DMS 273 treated with DMSO at 0.1 percent for 48 hours (cell line): Measurements from ENCODE around the gene ZDHHC19.
"Not testable (repeated sequence)": the region's sequence is repeated elsewhere in the genome, so short reads cannot be mapped to it uniquely, and the experiment has no call there.

Experiments
- DNase-seq: peaks from one replicate; lab custom pipeline; 2025; lab: John Stamatoyannopoulos, UW

The ZDHHC19 gene, protein sequence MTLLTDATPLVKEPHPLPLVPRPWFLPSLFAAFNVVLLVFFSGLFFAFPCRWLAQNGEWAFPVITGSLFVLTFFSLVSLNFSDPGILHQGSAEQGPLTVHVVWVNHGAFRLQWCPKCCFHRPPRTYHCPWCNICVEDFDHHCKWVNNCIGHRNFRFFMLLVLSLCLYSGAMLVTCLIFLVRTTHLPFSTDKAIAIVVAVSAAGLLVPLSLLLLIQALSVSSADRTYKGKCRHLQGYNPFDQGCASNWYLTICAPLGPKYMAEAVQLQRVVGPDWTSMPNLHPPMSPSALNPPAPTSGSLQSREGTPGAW

DNA sequence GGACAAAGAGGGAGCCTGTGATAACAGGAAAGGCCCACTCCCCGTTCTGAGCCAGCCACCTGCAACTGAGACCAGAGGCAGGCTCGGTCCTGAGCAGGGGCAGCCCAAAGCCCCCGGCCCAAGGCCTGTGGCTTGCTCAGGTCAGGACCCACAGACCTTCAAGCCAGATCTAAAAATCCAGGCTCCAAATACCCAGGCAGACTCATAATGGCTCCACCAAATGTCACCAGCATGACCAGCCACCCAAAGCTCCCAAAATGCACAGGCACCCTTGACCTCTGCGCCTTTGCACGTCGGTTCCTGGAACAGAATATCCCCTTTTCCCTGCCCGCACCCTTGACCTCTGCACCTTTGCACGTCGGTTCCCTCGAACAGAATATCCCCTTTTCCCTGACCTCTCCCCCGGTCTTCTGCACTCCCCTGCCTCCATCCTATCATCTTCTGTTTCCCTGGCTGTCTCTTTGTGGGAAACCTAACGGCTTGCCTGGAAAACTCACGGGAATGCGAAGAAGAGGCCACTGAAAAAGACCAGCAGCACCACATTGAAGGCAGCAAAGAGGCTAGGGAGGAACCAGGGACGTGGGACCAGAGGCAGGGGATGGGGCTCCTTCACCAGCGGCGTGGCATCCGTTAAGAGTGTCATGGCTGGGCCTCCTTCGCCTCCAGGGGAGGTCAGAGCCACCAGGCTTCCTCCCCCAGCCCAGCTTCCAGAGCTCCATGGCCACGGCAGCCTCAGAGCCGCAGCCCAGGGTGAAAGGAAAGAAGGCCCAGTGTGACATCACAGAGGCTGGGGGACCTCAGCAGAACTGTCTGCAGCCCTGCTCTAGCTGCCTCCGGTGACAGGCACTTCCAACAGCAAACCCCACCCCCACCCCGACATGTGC, at the start of gene ZDHHC19:
Gene ZDHHC19, minus strand, starts transcription at position 728 of the 884 bp plus-strand sequence. Its CDS starts 85 bp downstream, at position 643.
- DNase-seq, result no peak

DNA sequence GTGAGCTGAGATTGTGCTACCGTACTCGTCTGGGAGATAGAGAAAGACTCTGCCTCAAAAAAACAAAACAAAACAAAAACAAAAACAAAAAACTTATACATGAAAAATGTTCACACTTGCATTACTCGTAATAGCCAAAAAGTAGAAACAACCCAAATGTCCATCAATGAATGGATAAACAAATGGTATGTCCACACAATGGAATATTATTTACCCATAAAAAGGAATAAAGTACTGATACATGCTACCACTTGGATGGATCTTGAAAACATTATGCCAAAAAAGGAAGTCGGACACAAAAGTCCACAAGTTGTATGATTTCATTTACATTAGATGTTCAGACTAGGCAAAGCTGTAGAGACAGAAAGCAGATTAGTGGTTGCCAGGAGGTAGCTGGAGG, 49.6 kb upstream of the ZDHHC19 start:
- no peak for DNase-seq

DNA sequence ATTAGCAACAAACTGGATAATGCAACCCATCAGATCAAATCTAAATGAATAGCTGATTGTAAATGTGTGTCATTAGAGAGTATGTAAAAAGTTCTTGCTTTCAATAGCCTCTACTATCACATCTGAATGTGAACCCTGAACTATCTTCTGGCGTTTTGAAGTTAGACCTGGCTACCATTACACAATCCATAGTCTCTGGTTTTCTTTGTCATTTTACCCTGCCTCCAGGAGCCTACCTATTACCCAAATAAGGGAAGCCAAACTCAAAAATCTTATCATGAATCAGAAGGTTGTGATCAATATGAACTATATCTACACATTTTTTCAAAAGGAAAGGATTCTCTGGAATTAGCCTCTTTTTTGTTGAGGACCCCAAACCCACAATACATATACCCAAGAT, 44.6 kb upstream of the ZDHHC19 start:
- no peak for DNase-seq

DNA sequence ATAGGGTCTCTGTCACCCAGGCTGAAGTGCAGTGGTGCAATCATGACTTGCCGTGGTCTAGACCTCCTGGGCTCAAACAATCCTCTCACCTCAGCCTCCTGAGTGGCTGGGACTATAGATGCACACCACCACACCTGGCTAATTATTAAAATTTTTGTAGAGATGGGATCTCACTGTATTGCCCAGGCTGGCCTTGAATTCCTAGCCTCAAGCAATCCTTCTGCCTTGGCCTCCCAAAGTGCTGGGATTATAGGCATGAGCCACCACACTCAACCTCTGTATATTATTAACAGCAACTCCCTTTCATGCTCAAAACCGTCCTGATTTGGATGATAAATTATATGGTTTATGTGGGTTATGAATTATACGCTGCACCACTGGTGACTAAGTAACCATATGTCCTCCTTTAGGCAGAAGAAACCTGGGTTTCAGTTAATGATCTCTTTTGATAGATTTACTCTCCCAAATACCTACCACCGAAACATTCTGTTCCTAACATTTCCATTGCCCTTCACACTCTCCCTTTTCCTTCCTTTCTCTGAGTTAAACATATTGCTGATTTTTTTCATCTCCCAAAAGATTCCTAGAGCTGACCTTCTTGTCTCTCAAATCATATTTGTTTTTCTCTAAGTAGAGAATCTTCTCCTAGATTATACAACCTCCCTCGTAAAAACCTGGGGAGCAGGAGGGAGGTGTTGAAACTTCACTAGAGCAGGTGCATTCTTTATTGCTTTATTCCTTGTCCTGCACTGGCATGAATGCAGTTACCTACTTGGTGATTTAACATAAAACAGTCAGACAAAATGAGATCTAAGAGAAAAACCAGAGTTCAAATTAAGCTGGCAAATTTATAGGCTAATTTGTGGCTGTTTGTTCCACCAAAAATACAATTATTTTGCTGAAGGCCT, 43.4 kb upstream of the ZDHHC19 start:
- DNase-seq, result no peak

DNA sequence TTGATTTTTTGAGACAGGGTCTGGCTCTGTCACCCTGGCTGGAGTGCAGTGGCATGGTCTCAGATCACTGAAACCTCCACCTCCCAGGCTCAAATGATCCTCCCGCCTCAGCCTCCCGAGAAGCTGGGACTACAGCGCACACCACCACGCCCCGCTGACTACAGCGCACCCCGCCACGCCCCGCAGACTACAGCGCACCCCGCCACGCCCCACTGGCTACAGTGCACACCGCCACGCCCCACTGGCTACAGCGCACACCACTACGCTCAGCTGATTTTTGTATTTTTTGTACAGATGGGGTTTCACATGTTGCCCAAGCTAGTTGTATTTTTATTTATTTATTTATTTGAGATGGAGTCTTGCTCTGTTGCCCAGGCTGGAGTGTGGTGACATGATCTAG, 40.7 kb upstream of the ZDHHC19 start:
- DNase-seq, result no peak

DNA sequence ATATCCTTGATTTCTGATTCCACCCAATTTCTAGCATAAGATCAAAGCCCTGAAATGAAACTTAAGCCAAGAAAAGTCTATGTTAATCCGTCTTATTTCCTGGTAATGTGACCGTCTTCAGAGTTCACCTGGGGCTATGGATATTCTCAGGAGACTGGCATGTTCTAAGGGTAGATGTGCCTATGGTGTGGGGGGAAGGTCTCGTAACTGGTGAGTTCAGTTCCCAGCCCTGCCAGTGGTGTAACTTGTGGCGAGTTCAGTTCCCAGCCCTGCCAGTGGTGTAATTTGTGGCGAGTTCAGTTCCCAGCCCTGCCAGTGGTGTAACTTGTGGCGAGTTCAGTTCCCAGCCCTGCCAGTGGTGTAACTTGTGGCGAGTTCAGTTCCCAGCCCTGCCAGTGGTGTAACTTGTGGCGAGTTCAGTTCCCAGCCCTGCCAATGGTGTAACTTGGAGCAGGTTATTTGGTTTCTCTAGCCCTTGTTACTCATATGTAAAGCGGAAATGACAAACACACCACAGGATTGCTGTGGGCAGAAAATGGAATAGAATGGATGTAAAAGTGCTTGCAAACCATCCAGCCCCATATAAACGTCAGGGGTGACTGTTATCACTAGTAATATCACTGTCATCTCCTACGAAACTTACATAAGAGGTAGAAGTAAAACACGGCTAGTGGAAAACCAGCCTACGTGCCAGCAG, 35.6 kb upstream of the ZDHHC19 start:
- no peak for DNase-seq

DNA sequence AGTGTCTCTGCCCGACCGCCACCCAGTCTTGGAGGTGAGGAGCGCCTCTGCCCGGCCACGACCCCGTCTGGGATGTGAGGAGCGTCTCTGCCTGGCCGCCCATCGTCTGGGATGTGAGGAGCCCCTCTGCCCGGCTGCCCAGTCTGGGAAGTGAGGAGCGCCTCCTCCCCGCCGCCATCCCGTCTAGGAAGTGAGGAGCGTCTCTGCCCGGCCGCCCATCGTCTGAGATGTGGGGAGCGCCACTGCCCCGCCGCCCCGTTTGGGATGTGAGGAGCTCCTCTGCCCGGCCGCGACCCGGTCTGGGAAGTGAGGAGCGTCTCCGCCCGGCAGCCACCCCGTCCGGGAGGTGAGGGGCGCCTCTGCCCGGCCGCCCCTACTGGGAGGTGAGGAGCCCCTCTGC, 33.0 kb upstream of the ZDHHC19 start:
- DNase-seq, result not testable (repeated sequence)

DNA sequence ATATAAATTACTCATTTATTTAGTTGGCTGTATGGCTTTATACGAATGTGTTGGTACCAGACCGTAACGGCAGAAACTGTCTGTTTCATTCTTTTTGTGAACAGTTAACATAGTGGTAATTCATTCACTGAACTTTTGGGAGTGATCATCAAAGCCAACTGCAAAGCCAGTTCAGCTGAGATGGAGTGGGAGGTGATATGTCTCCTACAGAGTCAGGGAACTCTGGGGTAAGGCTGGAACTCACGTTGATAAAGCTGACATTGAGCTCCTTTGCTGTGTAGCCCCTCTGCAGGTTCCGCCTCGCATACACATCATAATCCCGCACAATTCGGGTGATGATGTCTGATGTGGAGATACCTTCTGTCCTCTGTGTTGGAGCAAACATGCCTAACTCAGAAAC, 30.5 kb upstream of the ZDHHC19 start:
- no peak for DNase-seq

DNA sequence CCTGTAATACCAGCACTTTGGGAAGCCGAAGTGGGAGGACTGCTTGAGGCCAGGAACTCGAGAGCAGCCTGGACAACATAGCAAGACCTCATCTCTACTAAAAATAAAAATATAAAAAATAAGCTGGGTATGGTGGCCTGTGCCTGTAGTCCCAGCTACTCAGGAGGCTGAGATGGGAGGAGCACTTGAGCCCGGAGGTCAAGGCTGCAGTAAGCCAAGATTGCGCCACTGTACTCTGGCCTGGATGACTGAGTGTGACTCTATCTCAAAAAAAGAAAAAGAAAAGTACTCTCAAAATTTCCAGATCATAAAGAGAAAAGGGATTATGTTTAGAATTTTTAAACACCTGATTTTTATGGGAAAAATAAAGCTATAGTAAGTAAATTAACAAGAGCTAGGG, 29.2 kb upstream of the ZDHHC19 start:
- no peak for DNase-seq

DNA sequence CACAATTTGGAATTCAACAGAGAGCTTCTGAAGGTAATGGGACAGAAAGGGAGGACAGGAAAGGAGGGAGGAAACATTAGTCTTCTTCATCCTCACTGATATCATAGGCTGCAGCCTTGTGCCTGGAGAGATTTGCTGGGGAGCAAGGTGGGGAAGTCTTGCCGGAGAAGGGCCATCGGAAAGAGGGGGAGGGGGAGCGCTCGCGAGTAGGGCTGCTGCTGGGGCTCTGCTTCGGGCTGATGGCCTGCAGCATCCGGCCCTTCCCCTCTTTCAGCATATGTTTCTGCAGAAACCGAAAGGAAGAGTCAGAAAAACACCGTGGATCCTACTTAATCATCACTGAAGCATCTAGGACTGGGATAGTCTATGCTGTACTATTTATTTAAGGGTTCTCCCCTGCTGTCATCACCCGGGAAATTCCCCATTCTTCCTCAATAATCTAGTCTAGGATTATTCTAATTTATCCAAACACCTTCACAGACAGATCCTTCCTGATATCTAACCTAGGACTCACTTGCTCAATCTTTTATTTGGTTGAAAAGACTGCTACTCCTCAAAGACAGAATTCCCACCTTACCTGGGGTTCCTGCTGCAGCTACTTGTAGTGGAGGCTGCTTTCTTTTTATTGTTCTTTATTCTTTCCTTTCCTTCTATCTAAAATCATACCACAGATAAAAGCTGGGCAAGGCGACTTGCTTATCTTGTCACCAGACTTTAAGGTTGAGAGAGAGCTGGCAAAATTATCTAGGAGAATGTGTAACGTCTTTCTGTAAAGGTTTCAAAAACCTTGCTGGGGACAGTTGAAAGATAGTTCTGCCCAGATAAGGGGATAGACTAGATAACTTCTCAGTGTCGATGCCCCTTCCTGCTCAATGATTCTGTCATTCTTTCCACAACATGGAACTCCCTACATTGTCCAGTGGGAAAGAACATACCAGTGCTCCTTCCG, 27.7 kb upstream of the ZDHHC19 start:
- no peak for DNase-seq

DNA sequence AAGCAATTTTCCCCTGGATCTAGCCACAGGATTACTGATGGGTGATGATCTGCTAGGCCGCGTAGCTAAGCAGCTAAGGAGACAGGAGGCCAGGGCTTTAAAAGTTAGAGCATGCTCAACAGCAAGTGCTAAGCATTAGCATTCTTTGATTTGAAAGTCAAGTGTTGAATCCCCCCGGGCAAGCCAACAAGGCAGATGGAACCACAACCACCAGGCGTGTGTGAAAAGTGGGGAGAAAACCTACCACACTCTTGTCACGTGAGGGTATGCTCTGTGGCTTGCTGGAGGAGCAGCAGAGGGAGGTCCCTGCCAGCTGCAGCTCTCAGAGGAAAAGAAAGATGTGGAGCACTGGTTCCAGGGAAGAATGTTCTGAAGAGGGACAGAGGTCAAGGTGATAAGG, 26.0 kb upstream of the ZDHHC19 start:
- DNase-seq, result no peak

DNA sequence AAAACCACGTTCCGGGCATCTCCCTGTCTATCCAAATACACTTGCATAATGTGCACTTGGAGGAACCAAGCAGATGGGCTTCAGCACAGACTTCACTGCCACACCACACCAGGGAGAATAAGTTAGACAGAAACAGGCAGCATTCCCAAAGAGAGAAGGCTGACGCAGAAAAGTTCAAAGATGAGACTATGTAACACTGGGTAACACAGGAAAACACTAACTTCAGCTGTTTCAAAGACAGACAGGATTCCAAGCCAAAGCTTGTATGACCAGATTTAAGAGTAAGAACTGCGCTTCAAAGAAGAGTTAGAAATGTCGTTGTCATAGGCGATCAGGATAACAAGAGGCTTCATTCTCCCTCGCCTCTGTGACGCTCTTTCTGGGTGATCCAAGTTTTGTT, 25.0 kb upstream of the ZDHHC19 start:
- DNase-seq, result no peak

DNA sequence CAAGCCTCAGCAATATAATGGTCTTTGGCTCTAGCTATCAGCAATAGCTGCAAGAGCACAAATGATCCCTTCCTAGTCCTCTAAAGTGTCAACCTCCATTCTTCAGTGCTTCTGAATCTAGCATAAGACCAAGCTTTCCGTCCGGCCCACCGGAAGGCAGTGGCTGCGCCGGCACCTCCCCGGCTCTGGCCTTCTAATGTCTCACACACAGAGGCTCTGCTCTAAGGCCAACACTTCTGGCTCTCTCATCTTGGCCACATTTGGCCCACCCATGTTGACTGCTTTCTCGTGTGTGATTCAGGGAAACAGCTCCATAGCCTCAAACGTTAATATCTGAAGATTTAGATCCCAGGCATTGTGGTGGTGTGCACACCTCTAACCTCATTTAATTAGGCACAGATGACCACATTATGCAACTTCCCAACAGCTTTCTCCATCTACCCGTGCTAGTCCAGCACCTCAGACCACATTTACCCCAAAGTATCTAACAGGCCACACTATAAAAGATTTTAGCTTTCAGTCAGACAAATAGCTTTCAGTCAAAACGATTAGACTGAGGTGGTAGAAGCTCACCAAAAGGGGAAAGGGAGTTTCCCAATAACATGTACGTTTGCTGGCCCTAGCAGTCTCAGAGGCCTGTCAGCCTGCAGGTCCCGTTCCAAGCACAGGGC, 24.4 kb upstream of the ZDHHC19 start:
- DNase-seq, result no peak

DNA sequence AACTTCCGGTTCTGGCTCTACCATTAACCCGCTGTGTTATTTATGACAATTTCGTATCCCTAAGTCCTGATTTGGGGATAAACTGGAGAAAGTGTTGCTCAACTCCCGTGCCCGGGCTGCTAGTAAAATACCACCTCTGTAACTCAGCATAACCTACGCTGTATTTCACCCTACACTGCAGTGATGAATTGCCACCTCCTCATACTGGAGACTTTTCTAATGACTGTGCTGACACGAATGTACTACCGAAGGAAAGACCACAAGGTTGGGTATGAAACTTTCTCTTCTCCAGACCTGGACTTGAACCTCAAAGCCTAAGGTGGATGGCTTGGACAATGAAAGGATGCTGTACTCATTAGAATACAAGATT, 21.7 kb upstream of the ZDHHC19 start:
- DNase-seq, result no peak

DNA sequence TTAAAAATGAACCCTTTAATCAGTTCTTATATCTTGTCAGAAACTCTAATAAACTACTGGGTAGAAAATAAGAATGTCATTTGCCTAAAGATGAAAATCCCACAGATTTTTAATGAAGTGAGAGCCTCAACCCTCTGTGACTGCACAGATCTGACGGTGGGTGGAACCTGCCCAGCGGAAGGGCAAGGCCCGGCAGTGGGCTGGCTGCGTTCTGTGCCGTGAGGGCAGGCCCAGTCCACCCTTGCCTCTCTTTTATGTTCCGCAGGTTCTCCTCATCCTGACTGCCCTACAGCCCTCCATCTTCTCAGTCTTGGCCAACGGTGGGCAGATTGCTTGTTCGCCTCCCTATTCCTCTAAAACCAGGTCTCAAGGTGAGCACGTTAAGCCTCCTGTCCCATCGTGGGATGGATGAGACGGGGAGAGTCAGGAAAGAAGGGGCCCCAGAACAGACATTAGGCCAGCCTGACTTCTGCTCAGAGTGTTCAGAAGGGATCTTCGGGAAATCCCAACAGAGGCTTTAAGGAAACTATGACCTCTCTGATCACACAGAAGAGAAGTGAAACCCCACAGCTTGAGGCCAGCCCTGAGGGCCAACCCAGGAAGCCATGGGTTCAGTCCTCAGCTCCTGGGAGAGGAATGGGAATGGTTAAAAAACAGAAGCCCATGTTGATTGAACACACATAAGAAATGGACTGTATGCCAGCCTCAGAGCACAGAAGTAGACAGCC, 21.1 kb upstream of the ZDHHC19 start:
- DNase-seq, result no peak

DNA sequence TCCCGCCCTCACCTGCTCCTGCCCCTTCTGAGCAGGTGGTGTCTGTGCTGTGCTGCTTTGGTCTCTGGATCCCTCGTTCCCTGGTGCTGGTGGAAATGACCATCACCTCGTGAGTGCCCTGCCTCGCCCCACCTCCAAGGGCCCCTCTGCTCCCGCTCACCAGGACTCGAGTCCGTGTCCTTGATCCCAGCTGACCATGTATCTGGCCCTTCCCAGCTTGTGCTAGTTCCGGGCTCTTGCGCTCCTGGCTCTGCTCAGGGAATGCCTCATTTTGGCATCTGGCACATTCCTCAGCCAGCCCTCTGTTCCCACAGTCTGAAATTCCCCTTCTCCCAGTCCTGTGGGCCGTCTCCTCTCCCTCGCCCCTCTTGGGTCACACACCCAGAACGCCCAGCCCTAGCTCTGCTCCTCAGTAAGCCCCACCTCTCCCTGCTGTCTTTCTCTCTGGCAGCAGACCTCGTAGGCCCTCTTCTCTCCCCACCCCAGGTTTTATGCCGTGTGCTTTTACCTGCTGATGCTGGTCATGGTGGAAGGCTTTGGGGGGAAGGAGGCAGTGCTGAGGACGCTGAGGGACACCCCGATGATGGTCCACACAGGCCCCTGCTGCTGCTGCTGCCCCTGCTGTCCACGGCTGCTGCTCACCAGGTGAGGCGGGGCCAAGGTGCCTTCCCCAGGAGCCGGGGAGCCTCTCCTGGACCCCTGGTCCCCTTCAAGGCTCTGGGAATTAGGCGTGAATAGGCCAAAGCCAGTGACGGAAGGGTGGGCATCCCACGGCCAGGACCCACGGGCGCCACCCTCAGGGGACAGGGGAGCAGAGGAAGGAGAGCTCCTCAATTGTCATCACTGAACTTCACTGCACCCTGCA, 16.7 kb upstream of the ZDHHC19 start:
- no peak for DNase-seq

DNA sequence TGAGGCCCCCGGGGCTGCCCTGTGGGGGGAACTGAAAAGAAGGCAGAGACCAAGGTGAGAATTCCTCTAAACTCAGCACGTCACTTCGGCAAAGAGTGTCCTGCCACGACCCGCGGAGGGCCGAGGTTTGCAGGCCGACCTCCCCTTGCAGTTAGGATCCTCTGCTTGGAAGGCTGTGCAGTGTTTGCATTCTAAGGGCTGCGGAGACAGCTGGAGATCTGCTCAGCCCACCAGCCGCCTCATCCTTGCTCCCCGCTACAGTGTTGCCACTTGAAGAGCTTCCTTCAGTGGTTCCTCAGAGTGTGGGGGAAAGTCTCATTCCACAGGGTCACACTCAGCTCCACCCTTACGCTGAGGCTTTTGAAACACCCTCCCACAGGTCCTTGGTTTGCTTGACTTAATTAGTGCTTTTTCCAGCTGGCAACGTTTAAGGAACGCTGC, 15.9 kb upstream of the ZDHHC19 start:
- no peak for DNase-seq

DNA sequence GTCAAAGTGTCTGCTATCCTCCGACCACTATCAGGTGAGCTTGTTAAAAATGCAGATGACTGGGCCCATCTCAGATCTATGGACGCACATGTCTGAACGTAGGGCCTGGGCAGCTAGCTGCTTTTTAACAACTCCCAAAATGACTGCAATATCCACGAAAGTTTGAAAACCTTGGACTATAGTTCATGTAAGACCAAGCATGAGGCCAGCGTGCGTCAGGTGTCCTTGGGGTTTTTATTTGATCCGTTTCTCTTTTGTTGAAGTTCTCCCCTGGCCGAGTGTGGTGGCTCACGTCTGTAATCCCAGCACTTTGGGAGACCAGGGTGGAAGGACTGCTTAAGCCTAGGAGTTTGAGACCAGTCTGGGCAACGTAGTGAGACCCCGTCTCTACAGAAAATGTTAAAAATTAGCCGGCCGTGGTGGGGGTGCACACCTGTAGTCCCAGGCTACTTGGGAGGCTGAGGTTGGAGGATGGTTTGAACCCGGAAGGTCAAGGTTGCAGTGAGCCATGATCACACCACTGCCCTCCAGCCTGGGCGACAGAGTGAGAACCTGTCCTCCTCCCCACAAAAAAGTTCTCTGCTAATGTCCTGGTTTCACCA, 14.7 kb upstream of the ZDHHC19 start:
- no peak for DNase-seq
